Right atrium auricular region (tissue), 2 donors: ENCODE results near the gene ROPN1. TPM values are rescaled to one million over a fixed set of nuclear protein-coding genes. Genes with fewer than 3 reads are reported as not detected.

Experiments used
- DNase-seq: peaks from one replicate; pipeline ENCODE4 v3.0.0-alpha.2; 2019; ENCODE audit warnings: low spot score
- H3K27ac ChIP-seq, 2 donors: fragments of 200-600 bp; sonication (generic); 1 replicate in 1 of 2; 2 replicates in 1 of 2; pipeline ENCODE4 v1.5.1; 2016 to 2019
- H3K27me3 ChIP-seq, 2 donors: fragments of 200-600 bp; sonication (generic); one replicate each; pipeline versions ENCODE4 v1.5.1 to v1.6.0; 2017 to 2019
- H3K36me3 ChIP-seq: fragments of 200-600 bp; sonication (generic); one replicate; pipeline ENCODE4 v1.5.1; 2016
- H3K4me1 ChIP-seq, 2 donors: fragments of 200-600 bp; sonication (generic); one replicate each; pipeline versions ENCODE4 v1.5.1 to v1.6.0; 2017 to 2019
- H3K4me3 ChIP-seq, 2 donors: fragments of 200-600 bp; sonication (generic); 1 replicate in 1 of 2; 2 replicates in 1 of 2; pipeline ENCODE4 v1.5.1; 2017 to 2019; ENCODE audit warnings: mild to moderate bottlenecking in 1 of 2, moderate library complexity in 1 of 2
- H3K9me3 ChIP-seq, 2 donors: fragments of 200-600 bp; sonication (generic); one replicate each; pipeline ENCODE4 v1.5.1; 2019
- total RNA-seq, 2 donors: library from RNA; depleted of rRNA; stranded (reverse); fragments of >200 nt; gene quantifications; one replicate each; pipeline ENCODE4 v1.1.0, GENCODE V29; 2016
- TF ChIP-seq, protein P1 (sequence below), 2 donors: fragments of 200-600 bp; sonication (generic); IDR thresholded peaks; one replicate each; pipeline ENCODE4 v1.5.1; 2019; ENCODE audit warnings: antibody characterized with exemption in 2 of 2

ROPN1 gene
- total RNA-seq, 2 donors from 2014 or later, result not detected

DNA sequence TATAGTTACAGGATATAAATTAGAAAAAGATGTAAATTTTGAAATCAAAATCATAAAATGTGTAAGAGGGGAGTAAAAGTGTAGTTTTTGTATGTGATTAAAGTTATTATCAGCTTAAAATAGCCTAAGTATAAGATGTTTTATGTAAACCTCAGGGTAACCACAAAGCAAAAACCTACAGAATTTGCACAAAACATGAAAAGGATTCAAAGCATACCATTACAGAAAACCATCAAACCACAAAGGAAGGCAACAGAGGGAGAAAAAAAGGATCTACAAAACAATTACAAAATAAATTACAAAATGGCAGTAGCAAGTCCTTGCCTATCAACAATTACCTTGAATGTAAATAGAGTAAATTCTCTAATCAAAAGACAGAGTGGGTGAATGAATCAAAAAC is 71.1 kb downstream of the ROPN1 start:
- Histone ChIP-seq H3K4me1 (no peaks in the 10 kb centered on the region), H3K36me3 (no peaks in the 10 kb centered on the region), H3K9me3 (peaks cover 0 to 28% of the 10 kb centered on the region in 2 donors), H3K4me3 (no peak overlapping the region), H3K27ac (no peak overlapping the region), H3K27me3 (no peaks in the 10 kb centered on the region)
- TF ChIP-seq, protein P1, sequence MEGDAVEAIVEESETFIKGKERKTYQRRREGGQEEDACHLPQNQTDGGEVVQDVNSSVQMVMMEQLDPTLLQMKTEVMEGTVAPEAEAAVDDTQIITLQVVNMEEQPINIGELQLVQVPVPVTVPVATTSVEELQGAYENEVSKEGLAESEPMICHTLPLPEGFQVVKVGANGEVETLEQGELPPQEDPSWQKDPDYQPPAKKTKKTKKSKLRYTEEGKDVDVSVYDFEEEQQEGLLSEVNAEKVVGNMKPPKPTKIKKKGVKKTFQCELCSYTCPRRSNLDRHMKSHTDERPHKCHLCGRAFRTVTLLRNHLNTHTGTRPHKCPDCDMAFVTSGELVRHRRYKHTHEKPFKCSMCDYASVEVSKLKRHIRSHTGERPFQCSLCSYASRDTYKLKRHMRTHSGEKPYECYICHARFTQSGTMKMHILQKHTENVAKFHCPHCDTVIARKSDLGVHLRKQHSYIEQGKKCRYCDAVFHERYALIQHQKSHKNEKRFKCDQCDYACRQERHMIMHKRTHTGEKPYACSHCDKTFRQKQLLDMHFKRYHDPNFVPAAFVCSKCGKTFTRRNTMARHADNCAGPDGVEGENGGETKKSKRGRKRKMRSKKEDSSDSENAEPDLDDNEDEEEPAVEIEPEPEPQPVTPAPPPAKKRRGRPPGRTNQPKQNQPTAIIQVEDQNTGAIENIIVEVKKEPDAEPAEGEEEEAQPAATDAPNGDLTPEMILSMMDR (IDR thresholded peaks at IDR 0.05), result no peak
- no peak for DNase-seq

DNA sequence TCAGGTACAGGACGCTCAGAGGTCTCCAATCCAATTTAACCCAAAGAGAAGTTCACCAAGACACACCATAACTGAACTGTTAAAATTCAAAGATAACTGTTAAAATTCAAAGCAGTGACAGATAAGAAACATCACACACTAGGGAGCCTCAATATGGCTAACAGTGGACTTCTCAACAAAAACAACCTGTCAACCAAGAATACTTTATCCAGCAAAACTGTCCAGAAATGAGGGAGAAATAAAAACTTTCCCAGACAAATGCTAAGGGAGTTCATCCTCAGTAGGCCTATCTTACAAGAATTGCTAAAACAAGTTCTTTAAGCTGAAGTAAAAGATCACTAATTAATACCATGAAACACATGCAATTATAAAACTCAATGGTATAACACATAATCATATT is 71.5 kb downstream of the ROPN1 start:
- no peaks in the 10 kb centered on the region for H3K4me1 ChIP-seq
- H3K27ac ChIP-seq, result no peak overlapping the region
- H3K9me3 ChIP-seq, result peaks cover 0 to 28% of the 10 kb centered on the region in 2 donors
- no peaks in the 10 kb centered on the region for H3K27me3 ChIP-seq
- TF ChIP-seq, protein P1 (IDR thresholded peaks at IDR 0.05), result no peak
- no peak overlapping the region for H3K4me3 ChIP-seq
- no peak for DNase-seq
- no peaks in the 10 kb centered on the region for H3K36me3 ChIP-seq

DNA sequence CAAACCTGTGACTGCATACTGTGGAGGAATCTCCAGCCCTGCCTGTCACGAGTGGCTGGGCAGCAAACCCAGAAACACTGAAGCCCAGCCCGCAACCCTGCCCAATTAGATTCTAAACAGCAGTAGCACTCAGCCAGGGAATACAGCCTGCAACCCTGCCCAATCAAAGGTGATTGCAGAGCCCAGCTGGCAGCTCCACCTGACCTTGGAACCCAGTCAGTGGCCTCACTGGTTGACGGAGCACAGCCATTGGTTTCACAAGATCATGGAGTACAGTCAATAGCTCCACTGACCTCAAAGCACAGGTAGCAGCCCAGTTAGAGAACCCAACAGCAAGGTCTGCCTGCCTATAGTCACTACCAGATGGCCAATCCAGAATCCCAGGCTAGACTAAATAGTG is 72.6 kb downstream of the ROPN1 start:
- Histone ChIP-seq H3K36me3 (no peaks in the 10 kb centered on the region), H3K4me1 (no peaks in the 10 kb centered on the region), H3K4me3 (no peak overlapping the region), H3K27me3 (no peaks in the 10 kb centered on the region), H3K27ac (no peak overlapping the region), H3K9me3 (peaks cover 0 to 28% of the 10 kb centered on the region in 2 donors)
- TF ChIP-seq, protein P1 (IDR thresholded peaks at IDR 0.05), result no peak
- no peak for DNase-seq

Other genes starting within 250 kb of the ROPN1 start
- gene MYLK, start 107.8 kb downstream of the ROPN1 start, total RNA-seq, result 10 to 100 TPM; 30.5 to 85.1 TPM
- gene CCDC14, start 30.9 kb downstream of the ROPN1 start, total RNA-seq, result 1 to 10 TPM; 7.7 to 7.9 TPM
- gene KALRN, start 41.2 kb upstream of the ROPN1 start, total RNA-seq, result 10 to 100 TPM; 39.0 to 56.6 TPM